A204.1 (cell line): ENCODE data around the gene SCGB3A2.

Experiments used
- FAIRE-seq: peaks from 2 replicates; lab custom pipeline; 2012; peaks lifted over from hg19 to GRCh38; lab: Jason Lieb, UNC

SCGB3A2 gene, protein sequence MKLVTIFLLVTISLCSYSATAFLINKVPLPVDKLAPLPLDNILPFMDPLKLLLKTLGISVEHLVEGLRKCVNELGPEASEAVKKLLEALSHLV

DNA sequence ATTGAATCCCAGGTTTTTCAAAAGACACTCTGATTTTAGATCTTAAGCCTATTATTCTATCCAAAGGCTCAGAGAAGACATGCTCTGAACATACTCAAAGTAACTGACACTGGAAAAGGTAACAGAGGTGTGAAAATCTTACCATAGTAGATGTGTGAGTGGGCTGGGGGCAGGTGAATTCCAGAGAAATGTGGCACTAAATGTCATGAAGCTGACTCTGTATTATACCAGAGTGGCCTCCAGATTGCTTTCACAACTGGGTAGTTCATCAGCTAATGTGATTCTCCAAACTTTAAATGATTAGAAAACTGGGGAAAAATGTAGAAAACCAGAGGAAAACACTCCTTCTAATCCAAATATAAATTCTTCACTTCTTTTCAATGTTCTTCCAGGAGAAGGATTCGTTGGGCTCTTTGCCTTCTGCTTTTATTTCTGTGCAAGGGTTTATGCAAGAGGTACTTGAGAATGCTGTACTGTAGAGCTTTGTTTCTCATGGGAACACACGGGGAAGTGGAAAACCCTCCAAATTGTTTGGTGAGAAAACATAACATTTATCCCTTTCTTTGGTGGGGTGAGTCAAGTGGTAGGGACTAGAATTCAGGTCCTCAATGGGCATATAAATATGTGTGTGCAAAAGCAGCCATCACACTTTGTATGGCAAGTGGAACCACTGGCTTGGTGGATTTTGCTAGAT is at the start of gene SCGB3A2:
SCGB3A2 (plus strand) TSS at position 646 of the 694 bp plus-strand sequence. CDS start 93 bp downstream, outside the sequence.
- no peak for FAIRE-seq

DNA sequence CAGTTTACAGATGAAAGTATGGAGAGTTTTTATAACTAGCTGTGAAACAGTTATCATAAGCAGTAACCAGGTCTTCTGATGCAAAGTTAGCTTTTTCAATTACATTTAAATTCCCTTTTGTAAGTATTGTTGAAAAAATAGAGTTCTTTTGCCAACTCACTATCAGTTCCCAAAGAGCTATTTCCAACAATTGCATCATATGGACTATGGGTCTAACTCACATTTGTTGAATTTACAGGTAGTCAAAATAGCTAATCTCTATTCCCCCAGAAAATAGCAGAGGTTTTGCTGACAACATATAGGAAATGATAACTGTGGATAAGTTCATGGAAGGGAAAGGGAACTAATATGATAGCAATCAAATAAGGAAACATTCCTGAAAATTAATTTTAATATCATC is 48.5 kb upstream of the SCGB3A2 start:
- FAIRE-seq: no peak

DNA sequence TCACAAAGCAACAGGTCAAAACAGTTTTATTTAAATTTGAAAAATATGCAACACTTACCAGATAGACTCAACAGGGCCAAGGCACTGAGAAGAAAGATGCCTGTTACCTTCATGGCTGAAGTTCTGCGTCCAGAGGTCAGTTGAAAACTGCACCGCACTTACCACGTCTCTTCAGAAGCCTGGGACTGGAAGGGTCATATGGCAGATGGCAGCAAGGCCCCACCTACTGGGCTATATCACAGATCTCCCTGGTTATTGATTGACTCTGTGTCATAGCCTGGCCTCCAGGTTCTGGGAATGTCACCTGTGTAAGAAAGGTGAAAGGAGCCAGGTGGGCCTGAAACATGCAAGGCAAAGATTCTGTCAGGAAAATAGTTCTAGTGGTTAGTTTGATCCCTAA is 47.0 kb upstream of the SCGB3A2 start, which contains the start of gene SPINK1:
SPINK1 (minus strand) TSS at position 207 of the 400 bp plus-strand sequence; CDS start at position 113, 94 bp downstream.
- FAIRE-seq: no peak

DNA sequence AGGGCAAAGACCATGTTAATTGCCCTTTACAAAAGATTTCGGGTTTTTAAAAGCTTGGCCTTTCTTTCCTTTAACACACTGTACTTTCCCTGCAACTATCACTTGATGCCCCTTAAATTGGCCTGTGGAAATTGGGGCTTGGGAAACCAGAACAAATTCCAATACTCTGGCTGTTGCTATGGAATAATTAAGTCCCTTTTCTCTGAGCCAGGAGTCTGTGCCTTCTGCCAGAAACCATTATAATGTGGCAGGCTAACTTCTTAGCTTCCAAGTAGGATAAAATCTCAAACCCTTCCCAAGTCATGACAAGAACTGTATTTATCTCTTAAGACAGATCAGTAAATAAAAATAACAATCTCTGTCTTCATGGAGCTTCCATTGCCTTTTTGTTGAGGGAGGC is 46.0 kb upstream of the SCGB3A2 start:
- FAIRE-seq: no peak

DNA sequence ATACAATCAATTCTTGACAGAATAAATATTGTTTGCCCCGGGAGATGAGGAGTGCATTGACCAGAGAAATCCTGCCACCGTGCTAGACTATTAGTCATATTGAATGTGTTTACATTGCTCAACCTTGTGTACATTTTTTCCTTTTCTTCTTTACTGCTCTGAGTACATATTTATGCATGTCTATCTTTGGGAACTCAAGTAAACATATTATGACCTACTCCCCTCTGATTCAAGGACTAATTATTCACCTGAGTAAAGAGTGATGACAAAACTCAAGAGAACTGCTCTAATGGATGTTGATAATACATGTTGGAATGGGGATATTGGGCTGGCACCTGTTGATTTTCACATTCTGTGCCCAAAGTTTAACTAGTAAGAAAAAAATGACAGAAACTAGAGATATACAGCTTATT is 43.1 kb upstream of the SCGB3A2 start:
- FAIRE-seq: no peak

DNA sequence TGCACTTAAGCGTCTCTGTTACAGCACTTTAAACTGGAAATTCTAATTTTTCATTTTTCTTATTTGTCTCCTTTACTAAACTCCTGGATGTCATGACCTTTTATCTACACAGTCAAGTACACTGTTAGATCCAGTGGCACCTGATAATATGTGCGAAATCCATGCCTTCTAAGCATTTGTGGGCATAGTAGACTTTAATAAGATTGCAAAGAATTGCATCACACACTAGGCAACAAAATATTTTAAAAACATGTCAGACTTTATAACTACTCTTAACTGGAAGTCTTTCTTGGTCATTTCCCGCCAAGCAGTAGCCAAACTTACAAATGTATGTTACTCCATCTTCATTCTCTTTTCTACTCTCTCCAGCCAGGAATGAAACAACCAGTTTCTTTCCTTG is 42.1 kb upstream of the SCGB3A2 start:
- no peak for FAIRE-seq

DNA sequence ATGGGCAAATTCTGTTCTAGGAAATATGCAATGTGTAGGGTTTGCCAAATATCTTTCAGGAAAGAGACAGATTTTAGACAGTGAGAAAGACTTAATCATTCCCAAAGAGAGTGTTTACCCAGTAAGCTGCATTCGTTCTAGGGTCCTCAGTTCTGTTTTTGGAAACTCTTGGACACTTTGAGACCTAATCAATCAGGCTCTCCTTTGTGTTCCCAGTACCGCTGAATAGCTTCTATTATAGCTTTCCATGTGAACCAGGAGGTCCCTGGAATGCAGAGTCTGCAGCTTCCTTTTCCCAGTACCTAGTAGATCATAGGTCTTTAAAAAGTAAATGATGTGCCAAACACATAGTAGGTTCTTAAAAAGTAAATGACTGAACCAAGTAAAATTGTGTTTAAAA is 35.6 kb upstream of the SCGB3A2 start:
- no peak for FAIRE-seq

DNA sequence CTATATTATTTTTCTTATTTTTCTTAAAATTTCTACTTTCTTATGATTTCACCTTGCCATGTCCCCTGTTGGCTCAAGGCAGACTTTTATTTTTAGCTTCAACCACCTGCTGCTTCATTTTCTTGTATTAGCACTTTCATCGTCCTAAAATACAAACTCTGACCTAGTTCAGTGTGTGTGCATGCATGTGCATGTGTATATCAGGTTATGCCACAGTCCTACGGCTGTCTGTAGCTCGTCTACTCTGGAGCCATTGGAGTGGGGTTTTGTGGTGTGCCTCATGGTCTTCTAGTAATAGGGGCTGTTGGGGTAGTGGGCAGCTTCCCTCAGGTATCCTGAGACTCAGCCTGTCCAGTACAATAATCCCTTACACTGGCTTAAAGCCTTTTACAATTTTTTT is 33.7 kb upstream of the SCGB3A2 start:
- FAIRE-seq: no peak

DNA sequence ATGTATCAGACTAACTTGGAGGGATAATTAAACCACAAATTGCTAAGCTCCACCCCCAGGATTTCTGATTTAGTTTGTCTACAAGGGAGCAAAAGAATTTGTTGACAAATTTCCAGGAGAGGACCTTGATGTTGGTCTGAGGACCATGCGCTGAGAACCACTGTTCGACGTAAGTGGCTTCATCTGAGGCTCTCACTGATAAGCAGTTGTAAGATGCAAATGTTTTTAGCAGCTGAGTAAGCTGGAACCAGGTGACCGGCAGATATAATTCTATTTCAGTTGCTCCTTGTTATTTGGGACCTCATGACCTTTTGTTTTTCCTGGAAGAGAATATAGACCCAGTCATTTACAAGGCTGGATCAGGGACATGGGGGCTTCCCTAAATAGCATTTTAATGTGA is 32.9 kb upstream of the SCGB3A2 start:
- no peak for FAIRE-seq

DNA sequence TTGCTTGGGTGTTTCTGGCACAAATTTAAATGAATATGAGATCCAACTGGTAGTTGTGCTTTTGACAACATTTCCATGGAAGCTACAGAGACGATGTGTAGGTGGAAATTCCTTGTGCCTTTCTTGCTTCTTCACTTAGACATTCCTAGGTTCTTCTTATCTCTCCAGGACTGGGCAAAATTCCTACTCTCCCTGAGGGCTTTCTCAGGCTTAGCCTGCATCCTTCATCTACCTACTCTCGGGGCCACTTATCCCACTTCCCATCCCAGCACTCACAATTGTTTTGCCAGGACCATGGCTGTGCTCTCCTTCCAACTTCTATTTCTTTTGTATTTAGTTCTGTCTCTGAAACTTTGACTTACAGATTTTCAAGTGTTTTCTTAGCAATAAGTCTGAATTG is 29.3 kb upstream of the SCGB3A2 start:
- no peak for FAIRE-seq

DNA sequence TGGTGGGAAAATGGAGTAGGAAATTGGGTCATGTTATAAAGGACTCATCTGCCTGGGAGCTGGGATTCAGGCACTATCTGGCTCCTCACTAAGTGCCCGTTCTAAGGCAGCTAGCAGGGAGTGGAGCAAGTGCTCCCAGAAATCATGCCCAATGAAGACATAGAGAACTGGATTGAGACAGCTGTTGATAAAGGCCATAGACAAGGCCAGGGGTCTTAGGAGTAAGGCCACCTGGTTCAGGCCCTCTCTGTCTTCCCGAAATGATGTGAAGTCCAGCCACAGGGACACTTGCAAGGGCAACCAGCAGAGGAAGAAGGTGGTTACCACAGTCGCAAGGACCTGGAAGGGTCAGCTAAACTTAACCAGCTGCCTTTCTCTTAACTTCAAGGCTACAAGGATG is 26.9 kb upstream of the SCGB3A2 start:
- no peak for FAIRE-seq

DNA sequence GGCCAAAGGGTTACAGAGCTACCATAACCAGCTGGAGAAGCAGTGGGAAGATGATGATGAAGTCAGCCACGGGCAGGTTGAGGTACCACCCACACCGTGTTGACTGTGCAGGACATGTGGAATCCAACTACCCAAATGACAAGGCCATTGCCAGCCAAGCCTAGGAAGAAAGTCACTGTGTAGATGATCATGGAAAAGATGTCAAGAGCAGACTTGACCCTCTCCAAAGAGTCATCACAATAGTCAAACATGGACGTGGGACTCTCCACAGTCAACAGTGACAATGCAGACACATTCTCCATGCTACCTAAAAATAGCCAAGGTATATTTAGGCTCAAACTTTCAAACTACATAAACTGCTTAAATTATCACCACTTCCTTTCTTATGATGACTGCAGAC is 26.1 kb upstream of the SCGB3A2 start:
- FAIRE-seq: no peak

DNA sequence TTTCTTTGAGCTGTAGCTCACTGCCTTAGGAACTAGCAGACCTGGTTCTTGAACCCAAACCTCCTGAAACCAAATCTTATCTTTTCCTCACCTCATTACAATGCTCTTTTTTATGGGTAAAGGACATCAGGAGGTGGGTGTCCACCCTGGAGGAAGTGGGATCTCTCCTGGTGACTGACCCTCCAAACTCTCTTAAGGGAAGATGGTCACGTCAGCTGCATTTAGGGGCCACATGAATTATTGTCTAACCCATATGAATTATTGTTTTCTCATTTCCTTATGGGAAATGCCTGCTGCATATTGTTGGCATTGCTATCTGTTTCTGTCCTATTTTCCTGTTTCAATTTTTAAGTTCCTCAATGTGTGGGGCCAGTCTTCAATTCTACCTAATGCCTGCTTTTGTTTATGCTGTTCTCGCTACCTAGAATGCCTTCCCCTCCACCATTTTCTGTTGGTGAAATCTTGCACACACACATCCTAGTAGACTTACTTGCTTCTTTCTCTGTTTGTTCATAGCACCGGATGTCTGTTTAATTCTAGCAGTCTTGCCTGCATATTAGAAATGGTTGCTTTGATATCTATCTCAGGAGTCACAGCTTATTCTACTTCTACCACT is 25.0 kb upstream of the SCGB3A2 start:
- no peak for FAIRE-seq

DNA sequence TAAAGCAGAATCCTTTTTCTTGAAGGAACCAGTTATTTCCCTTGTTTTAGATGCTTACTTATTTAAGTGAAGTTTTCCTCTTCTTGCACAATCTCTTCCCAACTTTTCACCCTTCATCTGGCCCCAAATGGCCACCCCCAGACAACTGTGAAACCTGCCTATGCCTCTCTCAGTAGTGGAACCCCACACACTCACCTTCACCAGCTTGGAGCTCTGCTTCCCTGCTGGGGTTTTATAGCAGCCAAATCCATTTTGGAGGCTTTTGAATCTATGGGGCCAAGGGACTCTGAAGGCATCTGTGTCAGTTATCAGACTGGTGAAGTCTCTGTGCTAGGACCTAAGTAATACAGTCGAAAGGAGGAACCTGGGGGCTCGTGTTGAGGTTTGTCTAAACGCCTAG is 24.2 kb upstream of the SCGB3A2 start:
- FAIRE-seq: no peak

DNA sequence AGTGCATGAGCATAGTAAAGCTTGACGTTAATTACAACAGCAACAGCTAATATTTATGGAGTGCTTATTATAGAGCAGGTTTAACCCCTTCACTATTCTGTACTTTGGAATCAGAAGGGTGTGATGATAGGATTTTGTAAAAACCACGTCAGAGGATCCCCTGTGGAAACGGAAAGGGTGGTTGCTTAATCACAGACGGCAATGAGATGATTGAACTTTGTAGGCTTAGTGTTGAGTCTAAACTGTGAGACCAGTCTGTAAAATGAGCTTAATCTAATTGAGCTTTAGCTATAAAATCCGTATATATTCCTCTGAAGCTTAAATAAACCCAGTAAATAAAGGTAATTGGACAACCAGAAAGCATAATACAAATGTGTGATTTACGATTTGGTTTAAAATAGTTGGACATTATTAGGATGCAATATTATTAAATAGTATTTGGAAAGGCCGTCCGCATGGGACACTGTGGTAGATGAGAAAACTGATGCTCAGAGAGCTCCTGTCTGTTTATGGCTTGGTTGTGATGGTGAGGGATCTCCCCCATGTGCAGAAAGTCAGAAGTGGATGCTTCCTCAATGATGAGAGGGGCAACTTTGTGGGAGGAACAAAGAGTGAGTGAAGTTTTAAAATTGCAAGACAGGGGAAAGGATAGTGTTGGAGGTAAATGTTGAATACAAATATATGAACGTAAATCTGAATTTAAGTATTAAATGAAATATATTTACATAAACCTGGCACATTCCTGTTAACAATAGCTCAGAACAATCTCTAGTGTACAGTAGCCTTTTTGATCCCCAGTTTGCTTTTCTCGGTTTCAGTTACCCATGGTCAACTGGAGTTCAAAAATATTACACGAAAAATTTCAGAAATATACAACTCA is 23.4 kb upstream of the SCGB3A2 start:
- no peak for FAIRE-seq

DNA sequence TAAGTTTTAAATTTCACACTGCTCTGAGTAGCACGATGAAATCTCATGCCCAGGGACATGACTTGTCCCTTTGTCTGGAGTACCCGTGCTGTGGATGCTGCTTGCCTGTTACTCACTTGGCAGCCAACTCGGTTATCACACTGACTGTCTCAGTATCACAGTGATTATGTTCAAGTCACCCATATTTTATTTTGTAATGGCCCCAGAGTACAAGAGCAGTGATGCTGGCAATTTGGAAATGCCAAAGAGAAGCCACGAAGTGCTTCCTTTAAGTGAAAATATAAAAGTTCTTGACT is 22.8 kb upstream of the SCGB3A2 start:
- FAIRE-seq: no peak

DNA sequence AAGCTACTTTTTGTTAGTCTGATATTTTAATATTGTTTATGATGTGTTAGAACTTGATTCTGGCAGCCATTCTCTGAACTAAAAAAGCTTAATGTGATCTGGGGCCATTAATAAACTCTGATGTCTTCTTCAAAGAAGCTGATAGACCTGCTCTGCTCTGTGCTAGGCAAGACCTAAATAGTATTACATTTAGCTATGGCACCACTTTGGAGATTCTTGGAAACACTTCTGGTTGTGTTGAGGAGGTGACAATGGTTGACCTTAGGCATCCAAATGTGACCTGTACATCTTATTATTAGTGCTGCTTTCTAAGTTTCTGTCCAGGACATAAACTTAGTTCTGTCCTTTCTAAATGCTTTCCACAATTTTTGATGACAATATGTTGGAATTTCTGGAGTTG is 21.7 kb upstream of the SCGB3A2 start:
- no peak for FAIRE-seq

DNA sequence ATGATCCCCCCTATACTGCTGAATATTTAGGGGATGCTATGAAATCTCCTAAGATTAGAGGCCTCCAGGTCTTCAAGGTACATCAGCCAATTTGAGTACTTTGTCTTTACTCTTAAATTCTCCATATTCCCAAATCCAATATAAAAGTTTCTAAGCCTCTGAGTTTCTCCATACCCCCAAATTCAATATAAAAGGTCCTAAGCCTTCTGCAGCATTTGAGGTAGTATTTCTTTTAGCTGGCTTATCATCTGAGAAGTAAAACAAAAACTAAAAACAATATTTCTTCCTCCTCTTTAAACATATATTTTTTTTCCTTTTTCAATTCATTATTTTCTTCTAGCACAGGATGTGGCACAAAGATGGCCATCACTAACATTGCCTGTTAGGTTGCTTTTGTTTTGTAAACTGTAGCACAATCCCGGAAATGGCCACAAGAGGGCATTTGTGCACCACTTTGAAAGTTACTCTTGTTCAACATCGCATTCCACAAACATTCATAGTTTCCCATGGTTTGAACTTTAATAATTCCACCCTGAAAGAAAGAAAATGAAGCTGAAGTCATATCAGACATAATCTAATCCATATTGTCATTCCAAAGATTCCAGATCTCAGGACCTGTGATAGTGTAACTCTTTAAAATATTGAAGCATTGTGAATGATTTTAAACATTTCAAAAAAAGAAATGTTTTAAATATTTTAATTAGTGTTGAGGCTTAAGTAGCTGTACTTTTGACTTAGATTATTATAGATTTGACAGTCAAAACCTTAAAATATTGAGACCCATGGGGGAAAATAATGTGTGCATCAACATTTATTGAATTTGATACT is 21.0 kb upstream of the SCGB3A2 start:
- FAIRE-seq: peak; percentile 93

DNA sequence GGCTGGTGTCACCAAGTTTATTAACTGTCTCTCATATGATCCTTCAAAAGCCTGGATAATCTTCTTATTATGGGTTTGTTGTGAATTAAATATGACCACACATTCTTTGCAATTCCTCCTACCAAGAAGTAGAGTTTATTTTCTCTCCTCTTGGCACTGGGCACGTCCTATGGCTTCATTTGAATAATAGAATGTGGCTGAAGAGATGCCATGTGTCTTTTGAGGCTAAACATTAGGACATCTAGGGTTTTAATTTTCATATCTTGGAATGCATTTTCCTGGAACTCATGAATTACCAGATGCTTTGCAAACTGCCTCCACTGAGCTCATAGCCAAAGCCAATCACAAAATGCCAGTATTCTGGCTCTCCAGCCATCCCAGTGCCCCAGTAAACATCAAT is 19.9 kb upstream of the SCGB3A2 start:
- no peak for FAIRE-seq

DNA sequence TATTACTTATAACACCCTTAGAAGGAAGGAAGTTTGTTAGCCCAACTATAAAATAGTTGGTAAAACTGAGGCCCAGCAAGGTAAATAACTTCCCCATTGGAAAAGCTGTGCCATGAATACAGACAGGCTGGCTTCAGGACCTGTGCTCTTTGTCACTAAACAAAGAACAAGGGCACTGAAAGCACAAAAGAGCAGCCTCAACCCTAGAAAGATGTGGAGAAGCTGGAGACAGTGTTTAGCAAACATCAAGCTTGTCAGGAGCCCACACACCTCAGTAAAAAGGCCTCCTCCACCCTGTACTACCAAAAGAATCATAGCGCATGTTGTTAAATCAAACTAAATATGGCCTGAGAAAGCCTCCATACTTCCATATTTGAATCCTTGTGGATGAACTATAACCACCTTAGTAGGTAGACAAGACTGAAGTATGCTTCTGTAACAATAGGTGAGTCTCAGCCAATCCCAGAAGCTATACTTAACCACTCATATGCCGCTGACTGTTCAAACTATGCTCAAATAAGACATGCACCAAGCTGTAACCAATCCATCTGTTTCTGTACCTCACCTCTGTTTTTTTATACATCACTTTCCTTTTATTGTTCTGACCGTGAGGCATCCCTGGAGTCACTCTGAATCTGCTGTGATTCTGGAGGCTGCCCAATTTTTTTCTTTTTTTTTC is 18.4 kb upstream of the SCGB3A2 start:
- FAIRE-seq: no peak

DNA sequence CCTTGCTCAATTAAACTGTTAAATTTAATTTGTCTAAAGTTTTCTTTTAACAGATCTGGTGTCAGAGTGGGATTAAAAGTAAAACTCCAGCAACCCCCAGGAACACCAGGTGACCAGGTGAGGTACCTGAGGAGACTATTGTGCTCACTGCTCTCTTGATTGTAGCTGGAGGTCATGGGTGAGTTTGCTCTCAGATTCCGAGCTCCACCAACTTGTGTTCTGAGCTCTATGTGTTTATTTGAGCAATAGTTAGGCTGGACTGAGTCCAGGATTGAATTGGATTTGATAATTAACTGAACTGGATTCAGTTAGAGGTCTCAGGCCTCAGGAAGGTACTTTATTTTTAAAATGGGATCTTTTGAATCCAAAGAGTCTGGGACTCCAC is 17.9 kb upstream of the SCGB3A2 start:
- FAIRE-seq: no peak
